GM21526 (cell line): ENCODE results near the gene IL22RA1.

Source experiments
- ATAC-seq: cut with Tn5 transposase; IDR thresholded peaks from one replicate; pipeline ENCODE4 v1.9.1; 2021; ENCODE audit warnings: moderate library complexity; ENCODE audit not compliant: unreplicated experiment, low FRiP score

The IL22RA1 gene

DNA sequence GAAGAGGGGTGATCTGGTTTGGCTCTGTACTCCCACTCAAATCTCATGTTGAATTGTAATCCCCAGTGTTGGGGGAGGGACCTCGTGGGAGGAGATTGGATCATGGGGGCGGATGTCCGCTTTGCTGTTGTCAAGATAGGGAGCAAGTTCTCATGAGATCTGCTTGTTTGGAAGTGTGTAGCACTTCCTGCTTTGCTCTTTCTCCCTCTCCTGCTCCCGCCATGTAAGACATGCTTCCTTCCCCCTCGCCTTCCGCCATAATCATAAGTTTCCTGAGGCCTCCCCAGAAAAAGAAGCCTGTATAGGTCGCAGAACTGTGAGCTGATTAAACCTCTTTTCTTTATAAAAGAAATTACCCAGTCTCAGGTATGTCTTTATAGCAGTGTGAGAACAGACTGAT is 58.9 kb downstream of the IL22RA1 start:
- ATAC-seq: no peak

DNA sequence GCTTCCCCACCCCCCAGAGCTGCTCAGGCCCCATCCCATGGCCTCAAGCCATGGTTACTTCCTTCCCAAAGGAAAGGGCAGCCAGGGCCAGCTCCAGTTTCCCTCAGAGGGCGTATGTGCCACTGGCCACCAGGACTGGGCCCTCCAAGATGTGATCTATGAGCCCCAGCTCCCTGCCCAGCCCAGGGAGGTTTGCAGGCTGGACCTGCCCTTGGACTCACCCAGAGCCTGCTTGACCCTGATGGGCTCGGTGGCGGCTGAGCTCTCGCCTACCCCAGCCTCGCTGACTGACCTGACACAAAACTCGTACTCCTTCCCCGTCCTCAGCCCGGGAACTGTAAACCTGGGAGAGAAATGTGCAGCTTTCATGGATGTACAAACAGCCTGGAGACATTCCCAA is 60.6 kb downstream of the IL22RA1 start:
- ATAC-seq: no peak

DNA sequence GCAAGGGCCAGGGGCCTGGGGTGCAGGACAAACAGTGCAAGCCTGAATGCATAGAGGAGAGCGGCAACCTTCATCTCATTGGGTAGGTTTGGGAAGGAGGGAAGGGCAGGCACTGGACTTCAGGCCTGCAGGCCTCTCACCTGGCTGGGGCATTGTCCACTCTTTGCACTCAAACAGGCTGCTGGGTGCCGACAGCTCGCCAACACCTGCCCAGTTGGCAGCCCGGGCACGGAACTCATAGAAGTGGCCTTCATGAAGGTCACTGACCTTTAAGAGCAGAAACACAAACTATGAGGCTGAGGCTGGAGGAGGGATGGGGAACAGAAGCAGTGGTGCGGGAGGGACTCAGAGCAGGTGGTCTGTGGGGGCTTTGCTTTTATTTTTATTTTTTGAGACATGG is 61.8 kb downstream of the IL22RA1 start:
- ATAC-seq: no peak

DNA sequence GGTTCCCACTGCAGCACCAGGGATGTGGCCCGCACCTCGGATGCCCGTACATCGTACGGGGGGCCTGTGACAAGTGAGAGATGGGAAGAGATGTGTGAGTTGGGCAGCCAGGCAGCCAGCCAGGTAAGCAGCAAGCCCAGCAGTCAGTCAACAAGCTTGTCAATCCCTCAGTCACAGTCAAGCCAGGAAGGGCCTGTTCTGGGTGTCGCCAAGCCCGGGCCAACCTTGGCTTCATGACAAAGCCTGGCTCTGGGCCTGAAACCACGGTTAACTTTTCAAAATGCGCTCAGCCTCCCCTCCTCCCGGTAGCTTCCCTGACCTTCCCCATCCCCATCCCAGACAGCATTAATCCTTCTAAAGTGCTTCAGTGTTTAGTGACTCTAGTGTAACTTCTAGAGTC is 62.8 kb downstream of the IL22RA1 start:
- ATAC-seq: no peak

DNA sequence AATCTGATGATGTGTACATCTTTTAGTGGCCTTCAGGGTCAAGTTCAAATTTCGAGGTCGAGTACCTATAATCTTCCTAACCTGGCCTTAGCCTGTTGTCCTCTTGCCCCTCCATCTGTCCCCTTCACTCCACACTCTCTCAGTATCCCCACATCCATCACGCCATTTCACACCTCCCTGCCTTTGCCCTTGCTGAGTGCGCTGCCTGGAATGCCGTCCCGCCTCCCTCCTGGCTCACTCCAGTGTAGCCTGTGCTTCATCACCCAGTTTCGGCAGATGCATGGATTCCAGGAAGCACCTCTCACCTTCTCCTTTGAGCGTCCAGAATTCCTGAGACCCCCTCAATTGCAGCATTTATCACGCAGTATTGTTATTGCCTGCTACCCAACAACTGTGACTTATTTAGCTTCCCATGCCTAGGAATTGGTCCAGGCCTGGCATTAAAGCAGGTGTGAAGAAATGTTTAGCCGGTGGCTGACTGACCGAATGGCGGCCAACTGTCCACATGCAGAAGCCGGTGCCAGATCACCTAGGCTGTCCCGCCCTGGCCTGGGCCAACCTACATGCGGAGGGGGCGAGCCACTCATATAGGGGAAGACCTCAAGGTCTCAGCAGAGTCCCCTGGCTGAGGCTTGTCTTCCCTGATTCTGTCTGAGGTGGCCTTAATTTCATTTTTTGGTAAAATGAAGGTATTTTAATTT is 65.5 kb downstream of the IL22RA1 start:
- ATAC-seq: no peak

DNA sequence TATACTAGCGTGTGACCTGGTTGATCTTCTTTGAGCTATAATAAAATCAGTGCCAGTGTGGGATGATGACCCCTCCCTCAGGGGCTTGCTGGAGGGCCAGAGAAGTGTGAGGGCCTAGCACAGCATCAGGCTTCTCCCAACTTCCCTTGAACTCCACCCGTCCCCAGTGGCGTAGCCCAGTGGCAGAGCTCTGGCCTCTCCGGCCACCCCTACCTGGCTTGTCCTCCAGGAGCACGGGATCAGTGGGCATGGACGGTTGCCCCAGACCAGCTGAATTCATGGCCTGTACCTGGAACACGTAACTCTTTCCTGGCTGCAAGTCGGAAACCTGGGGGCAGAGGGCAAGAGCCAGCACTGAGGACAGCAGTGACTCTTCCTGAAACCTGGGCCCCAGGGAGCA is 67.0 kb downstream of the IL22RA1 start:
- no peak for ATAC-seq

DNA sequence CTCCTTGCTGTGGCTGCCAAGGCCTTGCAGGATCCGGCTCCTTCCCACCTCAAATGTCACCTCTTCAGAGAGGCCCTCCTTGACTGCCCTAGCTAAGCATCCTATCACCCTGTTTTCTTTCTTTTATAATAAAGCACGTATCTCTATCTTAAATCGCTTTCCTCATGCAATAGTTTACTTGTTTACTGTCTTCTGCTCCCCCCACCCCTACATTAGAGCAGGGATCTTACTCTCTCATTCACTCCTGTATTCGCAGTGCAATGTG is 67.4 kb downstream of the IL22RA1 start:
- ATAC-seq: no peak

DNA sequence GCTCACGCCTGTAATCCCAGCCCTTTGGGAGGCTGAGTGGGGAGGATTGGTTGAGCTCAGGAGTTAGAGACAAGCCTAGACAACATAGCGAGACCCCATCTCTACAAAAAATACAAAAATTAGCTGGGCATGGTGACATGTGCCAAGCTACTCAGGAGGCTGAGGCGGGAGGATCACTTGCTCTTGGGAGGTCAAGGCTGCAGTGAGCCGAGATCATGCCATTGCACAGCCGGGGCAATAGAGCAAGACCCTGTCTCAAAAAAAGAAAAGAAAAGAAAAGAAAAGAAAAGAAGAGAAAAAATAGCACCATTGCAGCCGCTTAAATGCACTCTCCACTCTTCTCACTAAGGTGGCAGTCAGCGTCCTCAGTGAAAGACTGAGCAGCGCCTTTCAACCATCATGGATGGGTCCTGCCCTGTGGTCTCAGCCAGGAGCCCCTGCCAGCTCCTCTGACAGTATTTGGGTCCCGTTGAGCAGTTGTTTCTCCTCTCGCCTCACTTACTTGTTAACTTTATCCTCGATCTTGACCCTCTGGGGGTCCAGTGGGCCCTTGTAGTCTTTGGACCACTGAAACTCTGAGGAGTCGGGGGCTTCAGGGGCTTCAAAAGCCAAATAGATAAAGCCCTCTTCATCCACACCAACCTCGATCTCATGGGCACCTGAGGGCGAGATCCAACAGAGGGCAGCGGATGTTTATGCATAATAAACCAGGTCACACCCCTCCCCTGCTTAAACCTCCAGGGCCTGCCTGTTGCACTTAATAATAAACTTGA is 67.9 kb downstream of the IL22RA1 start:
- no peak for ATAC-seq

DNA sequence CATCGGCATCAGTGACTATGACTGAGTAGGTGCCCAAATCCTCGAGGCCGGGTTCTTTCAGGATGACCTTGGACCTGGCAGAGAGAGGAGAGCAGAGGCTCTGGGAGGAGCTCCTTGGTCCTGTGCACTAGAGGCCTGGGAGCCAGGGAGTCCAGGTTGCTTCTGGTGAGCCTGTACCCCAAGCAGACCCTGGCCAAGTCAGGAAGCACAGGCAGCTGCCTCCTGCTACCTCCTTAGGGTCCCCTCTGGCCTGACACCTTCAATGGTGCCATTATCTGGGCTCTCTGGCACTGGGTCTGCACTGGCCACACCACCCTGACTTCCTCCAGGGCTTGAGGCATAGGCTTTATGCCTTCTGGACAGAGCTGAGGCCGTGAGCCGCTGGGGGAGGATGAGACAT is 68.7 kb downstream of the IL22RA1 start:
- no peak for ATAC-seq

DNA sequence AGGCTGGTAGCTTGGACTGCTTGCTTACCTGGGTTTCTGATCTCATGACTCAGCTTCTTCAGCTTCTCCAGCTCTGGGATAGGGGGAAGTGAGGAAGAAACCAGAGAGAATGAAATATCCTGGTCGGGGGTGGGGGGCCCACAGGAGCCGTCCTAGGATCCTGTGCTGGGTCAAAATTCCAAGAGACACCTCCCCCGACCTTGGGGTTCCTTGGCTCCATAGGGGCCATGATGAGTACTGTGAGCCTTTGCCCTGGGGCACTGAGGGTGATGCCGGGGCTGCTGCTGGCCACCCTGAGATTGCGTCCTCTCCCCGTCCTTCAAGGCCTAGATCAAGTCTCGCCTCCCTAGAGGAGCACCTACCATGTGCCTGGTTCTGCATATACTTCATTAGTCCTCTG is 71.0 kb downstream of the IL22RA1 start:
- no peak for ATAC-seq

DNA sequence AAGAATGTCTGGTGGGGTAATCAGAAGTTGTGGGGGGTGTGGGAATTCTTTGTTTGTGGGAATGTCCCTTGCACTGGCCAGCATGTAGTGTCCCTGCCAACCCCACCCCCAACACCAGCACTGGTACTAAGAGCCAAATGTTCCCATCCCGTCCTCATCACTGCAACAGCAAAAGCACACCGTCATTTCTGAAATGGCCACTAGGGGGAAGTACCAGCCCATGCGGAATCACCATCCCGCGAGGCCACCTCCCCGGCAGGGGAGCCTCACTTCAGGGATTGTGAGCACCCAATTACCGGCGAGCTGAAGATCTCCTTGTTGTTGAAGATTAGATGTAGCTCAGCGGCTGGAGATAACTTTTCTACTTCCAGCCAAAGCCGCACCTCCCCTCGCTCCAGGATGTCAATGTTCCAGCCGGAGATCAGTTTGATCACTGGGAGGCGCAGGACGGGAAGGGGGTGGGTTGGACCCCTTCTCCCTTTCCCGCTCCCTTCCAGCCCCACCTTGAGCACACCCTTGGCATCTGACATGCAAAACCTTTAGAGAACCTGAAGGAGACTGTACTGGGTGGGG is 72.0 kb downstream of the IL22RA1 start:
- ATAC-seq: no peak

DNA sequence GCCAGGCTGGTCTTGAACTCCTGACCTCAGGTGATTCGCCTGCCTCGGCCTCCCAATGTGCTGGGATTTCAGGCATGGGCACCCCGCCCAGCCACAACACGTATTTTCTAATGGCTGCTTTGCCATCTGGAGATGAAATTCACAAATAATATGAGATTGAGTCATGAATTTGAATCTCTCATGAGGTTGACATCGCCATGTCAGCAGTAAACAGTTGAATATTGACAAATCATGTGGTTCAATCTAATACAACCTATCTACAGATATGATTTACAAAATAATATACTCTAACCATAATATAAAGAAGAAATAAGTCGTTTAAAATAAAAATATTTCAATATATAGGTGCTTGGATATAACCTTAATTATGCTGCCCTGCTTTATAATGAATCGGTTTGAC is 73.1 kb downstream of the IL22RA1 start:
- no peak for ATAC-seq
